ENCODE measurements around the gene KCNAB1.

KCNAB1 gene

GRCh38 chr3:156311930-156312329 is 191.6 kb downstream of the KCNAB1 start:
- TF ChIP-seq CTCF (IDR thresholded peaks at IDR 0.05) = no peak
- H3K27me3 ChIP-seq (ENCODE audit: control insufficient read depth, insufficient read depth, low read length) = no peaks in the 10 kb centered on the region
- H3K4me1 ChIP-seq = no peaks in the 10 kb centered on the region
- no peak overlapping the region for H3K9ac ChIP-seq
- H2AFZ ChIP-seq = no peak overlapping the region
- H3K4me3 ChIP-seq (ENCODE audit: low read depth, low read length) = no peak overlapping the region
- H3K4me2 ChIP-seq (ENCODE audit: low read length) = no peak overlapping the region
- H3K79me2 ChIP-seq = no peaks in the 10 kb centered on the region
- no peaks in the 10 kb centered on the region for H3K9me3 ChIP-seq (ENCODE audit: control insufficient read depth, low read length)
- H3K36me3 ChIP-seq (ENCODE audit: control insufficient read depth, insufficient read depth, low read length) = no peaks in the 10 kb centered on the region
- no peak overlapping the region for H3K27ac ChIP-seq

DNA sequence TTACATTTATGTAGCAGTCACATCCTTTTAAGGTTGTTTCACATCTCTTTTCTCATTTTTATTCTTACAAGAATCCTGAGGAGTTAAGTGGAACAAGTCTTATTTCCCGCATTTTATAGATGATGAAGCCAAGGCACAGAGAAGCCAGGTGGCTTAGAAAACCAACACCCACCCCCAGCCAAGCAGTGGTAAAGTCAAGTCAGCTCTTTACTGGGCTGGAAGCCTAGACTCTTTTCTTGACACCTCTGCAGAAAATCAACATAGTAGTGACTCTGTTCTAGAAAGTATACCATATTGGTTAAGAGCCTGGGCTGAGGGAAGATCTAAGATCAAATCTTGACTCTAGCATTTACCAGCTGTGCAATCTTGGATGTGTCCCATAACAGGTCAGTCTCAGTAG is 195.7 kb downstream of the KCNAB1 start:
- no peak overlapping the region for H3K27ac ChIP-seq
- no peak overlapping the region for H3K4me3 ChIP-seq (ENCODE audit: low read depth, low read length)
- H3K4me2 ChIP-seq (ENCODE audit: low read length) = no peak overlapping the region
- H3K9me3 ChIP-seq (ENCODE audit: control insufficient read depth, low read length) = no peaks in the 10 kb centered on the region
- H3K79me2 ChIP-seq = no peaks in the 10 kb centered on the region
- TF ChIP-seq CTCF (IDR thresholded peaks at IDR 0.05) = no peak
- no peak overlapping the region for H2AFZ ChIP-seq
- H3K9ac ChIP-seq = no peak overlapping the region
- no peaks in the 10 kb centered on the region for H3K27me3 ChIP-seq (ENCODE audit: control insufficient read depth, insufficient read depth, low read length)
- no peaks in the 10 kb centered on the region for H3K4me1 ChIP-seq
- H3K36me3 ChIP-seq (ENCODE audit: control insufficient read depth, insufficient read depth, low read length) = no peaks in the 10 kb centered on the region

DNA sequence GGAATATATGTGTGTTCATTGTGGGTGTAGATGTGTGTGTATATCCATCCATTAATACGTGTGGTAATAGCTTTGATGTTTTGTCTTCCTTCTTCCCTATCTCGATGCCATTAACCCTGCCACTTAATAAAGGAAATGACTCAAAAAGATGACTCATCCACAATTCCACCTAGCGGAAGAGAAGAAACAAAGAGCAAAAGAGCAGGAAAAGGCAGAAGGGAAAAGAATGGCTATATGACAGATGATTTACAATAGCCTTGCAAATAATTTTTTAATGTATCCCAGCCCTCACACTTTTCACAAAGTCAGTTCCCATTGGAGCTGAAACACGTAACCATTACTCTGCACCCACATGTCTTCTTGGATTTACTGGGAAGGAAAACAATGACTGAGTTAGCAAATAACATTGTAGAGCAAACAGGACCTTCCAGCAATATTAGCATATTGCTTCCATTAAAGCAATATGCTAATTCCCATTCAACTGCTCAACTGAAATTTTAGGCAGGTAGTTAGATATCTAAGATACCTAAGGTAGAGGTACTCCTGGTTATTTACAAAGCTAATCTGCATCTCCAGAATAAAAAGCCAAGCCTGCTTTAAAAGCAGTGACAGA is 197.2 kb downstream of the KCNAB1 start:
- Histone ChIP-seq H3K27me3 (ENCODE audit: control insufficient read depth, insufficient read depth, low read length) (no peaks in the 10 kb centered on the region), H3K36me3 (ENCODE audit: control insufficient read depth, insufficient read depth, low read length) (no peaks in the 10 kb centered on the region), H3K79me2 (no peaks in the 10 kb centered on the region), H3K9me3 (ENCODE audit: control insufficient read depth, low read length) (no peaks in the 10 kb centered on the region), H3K4me3 (ENCODE audit: low read depth, low read length) (no peak overlapping the region), H3K4me2 (ENCODE audit: low read length) (no peak overlapping the region), H2AFZ (no peak overlapping the region), H3K4me1 (no peaks in the 10 kb centered on the region), H3K27ac (no peak overlapping the region), H3K9ac (no peak overlapping the region)
- no peak for TF ChIP-seq CTCF (IDR thresholded peaks at IDR 0.05)

DNA sequence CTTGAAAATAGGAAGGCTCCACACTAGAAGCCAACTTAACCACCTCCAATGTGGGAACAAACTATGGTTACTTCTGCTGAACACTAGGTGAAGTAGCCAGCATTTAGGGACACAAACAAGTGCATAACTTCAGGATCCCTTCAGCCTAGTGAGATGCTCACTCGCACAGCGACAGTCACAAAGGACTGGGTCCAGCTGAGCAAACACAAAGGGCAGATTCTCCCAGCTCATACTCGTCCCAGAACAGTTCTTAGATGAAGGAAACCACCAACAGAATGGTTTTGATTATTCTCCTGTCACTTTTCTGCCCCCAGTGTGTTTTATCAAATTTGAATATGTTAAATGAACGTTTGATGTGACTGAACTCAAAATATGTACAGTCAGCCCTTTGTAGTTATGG is 201.6 kb downstream of the KCNAB1 start:
- Histone ChIP-seq H3K4me2 (ENCODE audit: low read length) (no peak overlapping the region), H3K4me1 (no peaks in the 10 kb centered on the region), H3K27me3 (ENCODE audit: control insufficient read depth, insufficient read depth, low read length) (no peaks in the 10 kb centered on the region), H3K9ac (no peak overlapping the region), H3K27ac (no peak overlapping the region), H3K79me2 (no peaks in the 10 kb centered on the region), H3K9me3 (ENCODE audit: control insufficient read depth, low read length) (no peaks in the 10 kb centered on the region), H3K4me3 (ENCODE audit: low read depth, low read length) (no peak overlapping the region), H2AFZ (no peak overlapping the region), H3K36me3 (ENCODE audit: control insufficient read depth, insufficient read depth, low read length) (no peaks in the 10 kb centered on the region)
- TF ChIP-seq CTCF (IDR thresholded peaks at IDR 0.05) = no peak

- H3K9me3 ChIP-seq (ENCODE audit: control insufficient read depth, low read length) = no peaks in the 10 kb centered on the region
- H3K4me2 ChIP-seq (ENCODE audit: low read length) = no peak overlapping the region
- H2AFZ ChIP-seq = no peak overlapping the region
- no peak for TF ChIP-seq CTCF (IDR thresholded peaks at IDR 0.05)
- H3K9ac ChIP-seq = no peak overlapping the region
- no peaks in the 10 kb centered on the region for H3K4me1 ChIP-seq
- H3K27me3 ChIP-seq (ENCODE audit: control insufficient read depth, insufficient read depth, low read length) = no peaks in the 10 kb centered on the region
- no peak overlapping the region for H3K27ac ChIP-seq
- no peak overlapping the region for H3K4me3 ChIP-seq (ENCODE audit: low read depth, low read length)
- H3K79me2 ChIP-seq = no peaks in the 10 kb centered on the region
- no peaks in the 10 kb centered on the region for H3K36me3 ChIP-seq (ENCODE audit: control insufficient read depth, insufficient read depth, low read length)
These were observed 203.1 kb downstream of the KCNAB1 start for GRCh38 chr3:156323466-156323865.
